Hepatocyte (in vitro differentiated cells): ENCODE data around the gene PCDH9. TPM values are rescaled to one million over a fixed set of nuclear protein-coding genes. Genes with fewer than 3 reads are reported as not detected.

Experiments
- DNase-seq: peaks from one replicate; pipeline ENCODE4 v3.0.0-alpha.2; 2016; ENCODE audit warnings: low spot score
- H2AFZ ChIP-seq: fragments of 200-600 bp; sonication (generic); 2 replicates; pipeline ENCODE4 v1.6.0; 2016; ENCODE audit warnings: antibody characterized with exemption, mild to moderate bottlenecking
- H3K27ac ChIP-seq: fragments of 200-600 bp; sonication (generic); 2 replicates; pipeline ENCODE4 v1.5.1; 2016; ENCODE audit warnings: mild to moderate bottlenecking
- H3K27me3 ChIP-seq: fragments of 200-600 bp; sonication (generic); 2 replicates; pipeline ENCODE4 v1.6.1; 2016
- H3K36me3 ChIP-seq: fragments of 200-600 bp; sonication (generic); replicated peaks from 2 replicates; pipeline ENCODE4 v1.5.1; 2016; ENCODE audit warnings: low read depth; ENCODE audit not compliant: insufficient read depth
- H3K4me1 ChIP-seq: fragments of 200-600 bp; sonication (generic); 2 replicates; pipeline ENCODE4 v1.5.1; 2016; ENCODE audit warnings: mild to moderate bottlenecking, moderate library complexity; ENCODE audit not compliant: insufficient read depth
- H3K4me2 ChIP-seq: fragments of 200-600 bp; sonication (generic); 2 replicates; pipeline ENCODE4 v1.6.0; 2016
- H3K4me3 ChIP-seq: fragments of 200-600 bp; sonication (generic); 2 replicates; pipeline ENCODE4 v1.5.1; 2016; ENCODE audit warnings: mild to moderate bottlenecking
- H3K79me2 ChIP-seq: fragments of 200-600 bp; sonication (generic); 2 replicates; pipeline ENCODE4 v1.6.0; 2017; ENCODE audit warnings: mild to moderate bottlenecking
- H3K9me2 ChIP-seq: fragments of 200-600 bp; sonication (generic); replicated peaks from 2 replicates; pipeline ENCODE4 v1.6.0; 2017; ENCODE audit warnings: mild to moderate bottlenecking; ENCODE audit not compliant: insufficient read depth
- H3K9me3 ChIP-seq: fragments of 200-600 bp; sonication (generic); 2 replicates; pipeline ENCODE4 v1.5.1; 2016; ENCODE audit warnings: low read depth, mild to moderate bottlenecking
- H4K20me1 ChIP-seq: fragments of 200-600 bp; sonication (generic); 2 replicates; pipeline ENCODE4 v1.6.0; 2016; ENCODE audit warnings: mild to moderate bottlenecking; ENCODE audit not compliant: insufficient read depth, poor library complexity, severe bottlenecking
- EZH2 ChIP-seq: fragments of 200-600 bp; sonication (generic); IDR thresholded peaks from 2 replicates; pipeline ENCODE4 v1.6.1; 2016; ENCODE audit warnings: antibody characterized with exemption, mild to moderate bottlenecking, borderline replicate concordance
- EZH2phosphoT487 ChIP-seq: fragments of 200-600 bp; sonication (generic); IDR thresholded peaks from one replicate; pipeline ENCODE4 v1.6.1; 2018; ENCODE audit warnings: antibody characterized with exemption, mild to moderate bottlenecking, low read depth, moderate library complexity; ENCODE audit not compliant: unreplicated experiment, severe bottlenecking
- WGBS: methylation state at CpG from one replicate; pipeline ENCODE4 v1.1.6; 2016; ENCODE audit warnings: low lambda C conversion rate; ENCODE audit errors: missing lambda C conversion rate; 5-methylcytosine and 5-hydroxymethylcytosine counted together
- polyA plus RNA-seq: library from polyadenylated mRNA; unstranded; fragments of >200 nt; fragmentation: Nextera tagmentation; extraction: Ambion mirVana; gene quantifications from 2 replicates; pipeline ENCODE4 v1.2.1, GENCODE V29; 2016
- total RNA-seq: library from RNA; depleted of rRNA; stranded (reverse); fragments of >200 nt; gene quantifications from 2 replicates; pipeline ENCODE4 v1.2.3, GENCODE V29; 2014
- TF ChIP-seq, protein P1 (sequence below): fragments of 200-600 bp; sonication (generic); IDR thresholded peaks from 2 replicates; pipeline ENCODE4 v1.5.1; 2016; ENCODE audit warnings: antibody characterized with exemption, mild to moderate bottlenecking; ENCODE audit not compliant: poor library complexity

Gene PCDH9
- total and polyA plus RNA-seq, 2 experiments from 2014 or later: 6.9 to 15.0 TPM

DNA sequence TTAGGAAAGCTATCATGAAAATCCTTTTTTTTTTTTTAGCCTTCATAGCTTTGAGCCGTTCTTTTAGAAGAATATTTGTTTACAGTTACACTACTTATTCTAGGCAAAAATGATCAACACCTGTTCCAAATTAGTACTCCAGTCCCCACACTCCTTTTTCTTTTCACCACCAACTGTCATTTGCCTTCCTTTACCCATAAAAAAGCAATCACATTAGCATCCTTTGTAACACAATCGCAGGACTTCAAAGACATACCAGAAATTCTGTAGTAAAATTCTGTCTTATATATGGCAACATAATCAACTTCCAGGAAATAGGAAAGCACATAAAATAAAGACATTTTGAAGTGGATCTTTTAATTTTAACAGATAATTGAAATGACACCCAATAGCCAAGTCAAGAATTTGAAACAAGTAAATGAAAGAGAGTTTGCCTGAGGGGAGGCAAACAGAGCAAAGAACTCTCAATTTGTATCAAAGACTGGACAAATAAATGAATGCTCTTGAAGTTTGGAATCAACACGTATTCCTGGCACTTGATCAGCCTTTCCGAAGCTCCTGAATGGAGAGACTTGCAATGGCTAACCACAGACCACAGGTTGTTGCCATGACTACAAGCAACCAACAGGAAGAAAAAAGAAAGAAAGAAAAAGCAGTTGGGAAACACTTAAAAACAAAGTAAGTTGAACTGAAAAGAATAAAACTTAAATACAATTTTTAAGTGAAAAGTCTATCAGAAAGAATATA, 206.8 kb downstream of the PCDH9 start:
- TF ChIP-seq EZH2phosphoT487: no peak
- TF ChIP-seq, protein P1, sequence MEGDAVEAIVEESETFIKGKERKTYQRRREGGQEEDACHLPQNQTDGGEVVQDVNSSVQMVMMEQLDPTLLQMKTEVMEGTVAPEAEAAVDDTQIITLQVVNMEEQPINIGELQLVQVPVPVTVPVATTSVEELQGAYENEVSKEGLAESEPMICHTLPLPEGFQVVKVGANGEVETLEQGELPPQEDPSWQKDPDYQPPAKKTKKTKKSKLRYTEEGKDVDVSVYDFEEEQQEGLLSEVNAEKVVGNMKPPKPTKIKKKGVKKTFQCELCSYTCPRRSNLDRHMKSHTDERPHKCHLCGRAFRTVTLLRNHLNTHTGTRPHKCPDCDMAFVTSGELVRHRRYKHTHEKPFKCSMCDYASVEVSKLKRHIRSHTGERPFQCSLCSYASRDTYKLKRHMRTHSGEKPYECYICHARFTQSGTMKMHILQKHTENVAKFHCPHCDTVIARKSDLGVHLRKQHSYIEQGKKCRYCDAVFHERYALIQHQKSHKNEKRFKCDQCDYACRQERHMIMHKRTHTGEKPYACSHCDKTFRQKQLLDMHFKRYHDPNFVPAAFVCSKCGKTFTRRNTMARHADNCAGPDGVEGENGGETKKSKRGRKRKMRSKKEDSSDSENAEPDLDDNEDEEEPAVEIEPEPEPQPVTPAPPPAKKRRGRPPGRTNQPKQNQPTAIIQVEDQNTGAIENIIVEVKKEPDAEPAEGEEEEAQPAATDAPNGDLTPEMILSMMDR: no peak
- 44% methylated on average over 4 of the region's 4 CpGs for WGBS
- no peaks in the 10 kb centered on the region for H4K20me1 ChIP-seq
- no peaks in the 10 kb centered on the region for H3K36me3 ChIP-seq
- no peak for DNase-seq
- no peaks in the 10 kb centered on the region for H3K9me3 ChIP-seq
- no peaks in the 10 kb centered on the region for H3K27me3 ChIP-seq
- no peak overlapping the region for H2AFZ ChIP-seq
- no peak overlapping the region for H3K4me3 ChIP-seq
- H3K4me2 ChIP-seq: no peak overlapping the region
- no peaks in the 10 kb centered on the region for H3K4me1 ChIP-seq
- no peaks in the 10 kb centered on the region for H3K79me2 ChIP-seq
- no peak overlapping the region for H3K27ac ChIP-seq
- H3K9me2 ChIP-seq: no peaks in the 10 kb centered on the region

DNA sequence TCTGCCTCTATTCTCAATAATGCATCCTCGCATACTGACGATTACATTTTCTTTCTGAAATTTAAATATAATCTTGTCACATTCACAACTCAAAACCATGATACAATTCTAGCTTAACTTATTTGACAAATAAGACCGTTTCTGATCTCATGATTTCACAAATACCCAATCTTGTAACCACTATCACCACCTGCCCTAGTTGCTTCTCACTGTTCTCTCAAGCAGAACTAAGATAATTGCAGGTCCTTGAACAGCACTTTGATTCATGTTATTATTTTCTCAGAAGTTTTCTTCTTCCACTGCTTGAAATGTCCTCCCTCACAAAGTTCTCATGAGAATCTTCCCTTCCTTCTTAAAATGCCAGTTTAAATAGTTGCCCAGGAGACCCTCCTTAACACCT, 211.4 kb downstream of the PCDH9 start:
- Histone ChIP-seq H2AFZ (no peak overlapping the region), H3K4me2 (no peak overlapping the region), H4K20me1 (no peaks in the 10 kb centered on the region), H3K79me2 (no peaks in the 10 kb centered on the region), H3K4me3 (no peak overlapping the region), H3K9me2 (no peaks in the 10 kb centered on the region), H3K36me3 (no peaks in the 10 kb centered on the region), H3K9me3 (no peaks in the 10 kb centered on the region), H3K4me1 (no peaks in the 10 kb centered on the region), H3K27me3 (no peaks in the 10 kb centered on the region), H3K27ac (no peak overlapping the region)
- DNase-seq: no peak
- WGBS: 94% methylated on average over 3 of the region's 3 CpGs
- no peak for TF ChIP-seq EZH2
- TF ChIP-seq EZH2phosphoT487: no peak
- TF ChIP-seq, protein P1: no peak

DNA sequence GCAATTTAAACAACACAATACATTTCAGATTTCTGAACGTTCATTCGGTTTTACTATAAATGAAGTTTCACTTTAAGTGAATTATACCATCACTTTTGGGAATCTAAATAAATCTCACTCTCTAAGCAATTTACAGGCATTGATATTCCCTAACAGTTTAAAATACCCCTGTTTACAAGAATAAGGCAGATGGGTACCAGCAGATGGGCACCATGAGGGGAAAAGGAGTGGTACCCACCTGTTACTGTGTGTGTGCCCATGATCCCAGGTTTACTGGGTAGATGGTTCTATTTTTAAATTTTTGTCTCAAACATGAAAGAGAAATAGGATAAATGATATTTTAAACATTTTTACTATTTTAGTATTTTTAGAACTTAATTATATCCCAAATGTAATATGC, 212.9 kb downstream of the PCDH9 start:
- Histone ChIP-seq H3K9me2 (no peaks in the 10 kb centered on the region), H4K20me1 (no peaks in the 10 kb centered on the region), H3K36me3 (no peaks in the 10 kb centered on the region), H3K4me1 (no peaks in the 10 kb centered on the region), H3K27me3 (no peaks in the 10 kb centered on the region), H2AFZ (no peak overlapping the region), H3K9me3 (no peaks in the 10 kb centered on the region), H3K79me2 (no peaks in the 10 kb centered on the region), H3K4me2 (no peak overlapping the region), H3K27ac (no peak overlapping the region), H3K4me3 (no peak overlapping the region)
- WGBS: 76% methylated on average over 2 of the region's 2 CpGs
- no peak for DNase-seq
- TF ChIP-seq, protein P1: no peak
- no peak for TF ChIP-seq EZH2phosphoT487
- TF ChIP-seq EZH2: no peak
